ENCODE measurements around the gene CLDN20.

GRCh38 chr6:155324993-155325392, 61.2 kb downstream of the CLDN20 start:
- no peak for TF ChIP-seq POLR2A (IDR thresholded peaks at IDR 0.05)
- TF ChIP-seq, protein P1, sequence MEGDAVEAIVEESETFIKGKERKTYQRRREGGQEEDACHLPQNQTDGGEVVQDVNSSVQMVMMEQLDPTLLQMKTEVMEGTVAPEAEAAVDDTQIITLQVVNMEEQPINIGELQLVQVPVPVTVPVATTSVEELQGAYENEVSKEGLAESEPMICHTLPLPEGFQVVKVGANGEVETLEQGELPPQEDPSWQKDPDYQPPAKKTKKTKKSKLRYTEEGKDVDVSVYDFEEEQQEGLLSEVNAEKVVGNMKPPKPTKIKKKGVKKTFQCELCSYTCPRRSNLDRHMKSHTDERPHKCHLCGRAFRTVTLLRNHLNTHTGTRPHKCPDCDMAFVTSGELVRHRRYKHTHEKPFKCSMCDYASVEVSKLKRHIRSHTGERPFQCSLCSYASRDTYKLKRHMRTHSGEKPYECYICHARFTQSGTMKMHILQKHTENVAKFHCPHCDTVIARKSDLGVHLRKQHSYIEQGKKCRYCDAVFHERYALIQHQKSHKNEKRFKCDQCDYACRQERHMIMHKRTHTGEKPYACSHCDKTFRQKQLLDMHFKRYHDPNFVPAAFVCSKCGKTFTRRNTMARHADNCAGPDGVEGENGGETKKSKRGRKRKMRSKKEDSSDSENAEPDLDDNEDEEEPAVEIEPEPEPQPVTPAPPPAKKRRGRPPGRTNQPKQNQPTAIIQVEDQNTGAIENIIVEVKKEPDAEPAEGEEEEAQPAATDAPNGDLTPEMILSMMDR (IDR thresholded peaks at IDR 0.05): no peak
